GM21825 (cell line): ENCODE results near the gene LGSN.
"Not testable (repeated sequence)": the region's sequence is repeated elsewhere in the genome, so short reads cannot be mapped to it uniquely, and the experiment has no call there.

ENCODE experiments used
- ATAC-seq: cut with Tn5 transposase; IDR thresholded peaks from one replicate; pipeline ENCODE4 v1.9.1; 2021; ENCODE audit warnings: mild to moderate bottlenecking, moderate library complexity; ENCODE audit not compliant: unreplicated experiment

Gene LGSN

DNA sequence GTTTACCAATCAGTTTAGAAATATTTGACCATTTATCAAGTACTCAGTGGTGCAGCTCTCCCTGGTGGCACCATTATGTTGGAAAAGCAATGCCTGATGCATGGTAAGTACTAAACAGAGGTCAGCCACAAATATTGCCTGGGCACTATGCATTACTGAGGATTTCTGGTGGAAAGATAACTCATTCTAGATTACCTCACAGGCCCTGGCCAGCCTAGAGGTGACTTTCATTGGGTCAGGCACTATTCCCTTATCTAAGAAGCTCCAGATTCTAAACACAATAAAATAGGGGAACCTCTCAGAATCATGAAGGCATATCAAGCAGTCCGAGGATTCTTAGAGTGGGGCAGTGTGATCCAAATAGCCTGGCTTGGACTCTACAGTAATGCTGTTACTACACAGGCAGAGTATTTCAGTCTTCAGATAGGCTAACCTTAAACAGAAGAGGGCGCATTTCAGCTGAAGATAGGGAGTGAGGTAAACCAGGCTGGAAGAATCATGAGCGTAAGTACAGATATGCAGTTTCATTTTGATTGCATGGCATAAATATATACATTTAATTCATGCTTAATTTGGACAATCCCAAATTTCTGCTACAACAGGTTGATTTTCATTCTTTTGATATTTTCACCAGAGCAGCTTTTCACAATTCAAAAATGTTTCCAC lies 12.1 kb downstream of the LGSN start:
- peak; percentile 73 for ATAC-seq

DNA sequence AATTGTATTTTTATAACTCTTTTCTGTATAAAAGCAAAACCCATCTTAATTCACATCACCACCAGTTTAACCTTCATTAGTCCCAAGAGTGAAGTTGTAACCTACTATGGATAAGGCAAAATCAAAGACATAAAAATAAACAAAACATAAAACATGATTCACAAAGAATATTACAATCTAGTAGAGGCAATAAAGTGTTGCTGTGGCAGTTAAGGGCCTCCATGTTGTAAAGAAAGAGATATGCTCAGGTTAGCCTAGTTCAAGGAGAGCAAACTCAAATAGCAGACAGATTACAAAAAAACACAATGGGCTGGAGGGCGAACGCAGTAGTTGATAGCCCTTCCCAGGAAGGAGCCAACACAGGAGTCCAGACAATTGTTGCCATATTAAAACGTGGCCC lies 13.4 kb downstream of the LGSN start:
- ATAC-seq, result no peak

DNA sequence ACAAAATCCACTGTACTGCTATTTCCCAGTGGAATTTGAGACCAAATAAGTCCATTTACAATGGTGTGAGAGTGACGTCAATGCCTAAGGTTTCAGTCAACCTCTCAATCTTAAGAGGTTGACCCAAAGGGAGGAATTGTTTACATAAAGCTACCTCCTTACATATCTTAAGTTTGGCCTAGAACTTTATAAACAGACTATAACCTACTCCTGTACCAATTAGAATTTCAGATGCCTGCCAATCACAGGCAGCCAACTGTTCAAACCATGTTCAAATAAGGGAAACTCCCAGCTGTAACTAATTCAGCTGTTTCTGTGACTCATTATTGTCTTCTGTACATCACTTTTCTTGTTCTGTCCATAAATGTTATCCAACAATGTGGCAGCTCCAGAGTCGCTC lies 14.5 kb downstream of the LGSN start:
- ATAC-seq, result no peak

DNA sequence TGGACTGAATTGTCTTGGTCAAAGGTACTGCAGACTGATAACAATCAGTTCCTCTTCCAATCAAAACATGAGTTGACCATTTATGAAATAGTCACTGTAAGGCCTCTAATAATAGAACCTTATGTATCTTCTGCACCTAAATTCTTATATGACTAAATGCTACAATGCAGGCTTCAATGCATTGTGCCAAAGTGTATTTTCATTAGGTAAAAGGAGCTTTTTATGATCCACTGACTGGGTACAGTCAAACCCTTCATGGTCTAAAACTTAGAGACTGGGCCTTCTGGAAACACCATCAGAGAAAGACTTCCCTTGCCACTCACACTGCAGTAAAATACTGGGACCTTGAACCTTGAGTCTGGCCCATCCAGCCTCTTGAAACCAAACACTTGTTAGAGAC lies 16.3 kb downstream of the LGSN start:
- ATAC-seq, result no peak

DNA sequence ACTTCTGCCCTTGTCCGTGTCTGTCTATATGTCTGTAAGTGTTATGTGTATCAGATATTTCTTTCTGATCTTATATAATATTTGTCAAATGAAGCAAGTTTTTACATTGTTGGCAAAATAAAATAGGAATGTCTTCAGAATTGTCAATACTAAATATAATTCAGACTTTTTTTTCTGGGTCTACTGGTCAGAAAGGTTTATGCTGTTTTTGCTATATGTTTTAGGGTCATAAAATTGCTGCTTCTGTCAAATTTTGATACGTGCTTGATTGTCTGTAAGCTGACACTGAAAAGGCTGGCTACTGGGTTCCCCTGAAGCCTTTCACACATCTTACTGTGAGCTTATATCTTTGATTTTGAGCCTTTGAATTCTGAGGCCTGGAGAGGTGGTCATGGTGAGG lies 20.1 kb downstream of the LGSN start:
- ATAC-seq, result no peak

DNA sequence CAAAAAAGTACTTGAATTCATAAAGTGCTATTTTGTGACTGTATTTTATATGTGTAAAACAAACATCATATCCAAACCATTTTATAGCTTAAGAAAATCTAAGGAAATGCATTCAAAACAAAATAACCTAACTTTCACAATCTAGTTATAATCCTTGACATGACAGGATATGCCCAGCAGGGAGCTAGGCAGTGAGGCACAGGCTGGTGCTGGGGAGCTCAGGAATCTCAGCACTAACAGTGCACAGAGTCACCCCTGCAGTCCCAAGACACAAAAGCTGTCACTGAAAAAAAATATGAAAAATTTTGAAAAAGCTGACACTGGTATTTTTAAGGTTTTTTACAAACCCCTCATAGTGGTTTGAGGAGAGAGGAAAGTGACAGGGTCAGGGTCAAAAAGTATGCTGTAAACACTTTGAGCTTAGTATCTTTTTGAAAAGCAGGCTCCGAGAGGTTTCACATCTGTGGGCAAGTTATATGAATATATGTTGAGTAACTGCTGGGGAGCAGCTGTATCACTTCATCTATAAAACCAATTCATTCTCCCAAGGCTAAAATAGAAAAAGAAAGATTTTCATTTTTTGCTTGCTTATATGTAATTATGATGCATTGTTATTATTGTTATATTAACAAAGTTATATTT lies 24.1 kb downstream of the LGSN start:
- no peak for ATAC-seq

DNA sequence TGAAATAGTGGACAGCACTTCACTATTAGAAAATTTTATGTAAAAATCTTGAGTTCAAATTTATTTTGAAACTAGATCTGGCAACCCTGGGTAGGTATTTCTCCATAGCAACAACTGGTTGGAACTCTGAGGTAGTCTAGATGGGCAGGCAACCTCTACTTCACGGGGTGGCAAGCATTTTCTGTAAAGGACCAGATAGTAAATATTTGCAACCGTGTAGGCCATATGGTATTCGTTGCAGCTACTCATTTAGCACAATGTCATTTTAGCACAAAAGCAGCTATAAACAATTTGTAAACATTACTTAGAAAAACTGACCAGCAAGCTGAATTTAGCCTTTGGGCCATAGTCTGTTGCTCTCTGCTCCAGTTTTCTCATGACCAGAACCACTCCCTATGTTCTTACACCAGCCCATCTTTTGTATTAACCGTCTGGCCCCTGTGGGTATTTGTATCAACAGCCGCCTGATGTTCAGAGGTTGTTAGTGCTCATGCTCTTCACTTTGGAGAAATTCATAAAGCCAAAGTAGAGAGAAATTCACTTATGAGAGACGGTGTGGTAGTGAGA lies 29.2 kb downstream of the LGSN start:
- no peak for ATAC-seq

DNA sequence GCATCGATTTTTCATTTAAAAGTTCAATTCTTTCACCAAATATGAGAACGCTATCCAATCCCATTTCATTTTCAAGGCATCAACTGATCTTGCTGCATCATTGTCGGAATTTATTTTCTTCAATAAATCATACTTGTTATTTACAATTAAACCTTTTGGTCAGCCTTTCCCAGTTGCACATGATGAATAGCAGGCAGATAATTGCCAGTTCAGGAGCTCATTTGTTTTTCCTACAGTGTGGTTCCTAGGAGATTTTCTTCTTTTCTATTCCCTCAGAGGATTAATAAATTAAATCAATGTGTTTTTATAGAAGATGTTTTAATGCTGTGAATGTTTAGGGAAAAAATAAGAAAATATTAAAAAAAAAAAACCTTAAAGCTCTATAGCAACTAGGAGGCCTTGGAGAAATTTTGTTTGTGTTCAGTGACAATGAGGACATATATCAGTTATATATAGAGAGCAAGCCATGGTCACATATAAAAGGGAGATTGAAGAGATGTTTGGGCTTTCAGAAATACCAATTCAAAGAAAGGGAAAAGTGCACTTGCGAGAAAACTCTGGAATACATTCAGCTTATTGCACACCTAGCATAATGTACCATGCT lies 30.4 kb downstream of the LGSN start:
- no peak for ATAC-seq

DNA sequence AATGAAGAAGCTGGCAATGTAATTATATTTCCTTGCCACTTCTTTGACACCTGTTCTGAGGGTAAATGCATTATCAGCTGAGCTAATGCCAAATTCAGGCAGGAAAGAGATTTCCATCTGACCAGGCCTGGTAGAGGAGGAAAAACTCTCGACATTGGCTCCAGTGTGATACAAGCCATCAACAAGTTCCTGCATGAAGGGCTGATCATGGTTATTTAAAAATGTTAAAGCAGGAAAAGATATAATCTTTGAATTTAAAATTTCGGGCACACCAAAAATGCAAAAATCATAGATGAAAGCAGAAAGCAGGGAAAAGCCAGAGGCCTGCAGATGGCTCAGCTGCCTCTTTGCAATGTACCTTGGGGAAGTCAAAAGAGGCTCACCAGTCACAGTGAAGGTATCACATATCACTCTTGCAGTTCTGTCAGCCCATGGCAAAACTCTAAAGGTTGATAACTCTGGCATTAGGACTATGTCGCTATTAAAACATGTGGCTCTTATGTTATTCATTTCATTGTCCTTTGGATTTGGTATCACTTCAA lies 39.1 kb downstream of the LGSN start:
- no peak for ATAC-seq

DNA sequence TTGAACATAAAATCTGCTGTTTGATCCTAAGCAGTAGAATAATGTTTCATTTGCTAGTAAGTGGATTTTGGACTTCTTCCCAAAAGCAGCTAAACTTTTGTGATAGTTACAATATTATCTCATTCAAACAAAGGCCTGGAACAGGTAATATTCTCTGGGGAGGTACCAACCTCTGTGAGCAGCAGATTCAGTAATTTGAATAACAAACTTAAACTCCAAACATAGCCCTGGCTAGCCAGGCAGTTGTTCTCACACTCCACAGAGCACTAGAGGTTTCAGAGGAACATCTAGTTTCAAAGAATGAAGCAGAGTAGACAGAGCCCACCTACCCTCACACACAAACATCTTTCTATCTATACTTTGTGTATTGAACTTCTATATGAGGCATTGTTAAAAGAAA lies 40.9 kb downstream of the LGSN start:
- ATAC-seq, result no peak

DNA sequence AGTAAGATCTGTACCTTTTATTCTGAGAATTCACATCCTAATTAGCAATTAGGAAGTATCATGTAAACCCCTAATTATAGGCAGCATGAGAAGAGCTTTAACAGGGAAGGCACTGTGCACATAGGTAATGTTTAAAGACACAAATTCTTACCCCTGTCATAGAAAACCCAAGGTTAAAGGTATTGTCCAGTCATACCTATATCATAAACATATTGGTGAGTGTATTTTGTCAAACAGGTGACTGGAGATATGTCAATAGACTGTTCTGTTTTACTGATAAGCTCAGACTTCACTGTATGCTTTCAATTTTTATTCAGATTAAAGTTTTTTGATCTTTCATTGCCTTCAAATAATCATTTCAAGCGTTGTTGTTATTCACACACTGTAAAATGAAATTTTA lies 43.8 kb downstream of the LGSN start:
- ATAC-seq, result no peak

DNA sequence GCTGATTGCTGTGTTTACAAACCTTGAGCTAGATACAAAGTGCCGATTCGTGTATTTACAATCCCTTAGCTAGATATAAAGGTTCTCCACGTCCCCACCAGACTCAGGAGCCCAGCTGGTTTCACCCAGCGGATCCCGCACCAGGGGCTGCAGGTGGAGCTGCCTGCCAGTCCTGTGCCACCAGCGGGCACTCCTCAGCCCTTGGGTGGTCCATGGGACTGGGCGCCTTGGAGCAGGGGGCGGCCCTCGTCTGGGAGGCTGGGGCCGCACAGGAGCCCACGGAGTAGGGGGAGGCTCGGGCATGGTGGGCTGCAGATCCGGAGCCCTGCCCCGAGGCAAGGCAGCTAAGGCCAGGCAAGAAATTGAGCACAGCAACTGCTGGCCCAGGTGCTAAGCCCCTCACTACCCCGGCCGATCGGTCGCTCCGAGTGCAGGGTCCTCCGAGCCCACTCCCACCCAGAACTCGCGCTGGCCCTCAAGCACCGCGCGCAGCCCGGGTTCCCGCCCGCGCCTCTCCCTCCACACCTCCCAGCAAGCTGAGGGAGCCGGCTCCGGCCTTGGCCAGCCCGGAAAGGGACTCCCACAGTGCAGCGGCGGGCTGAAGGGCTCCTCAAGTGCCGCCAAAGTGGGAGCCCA lies 44.9 kb downstream of the LGSN start:
- ATAC-seq, result not testable (repeated sequence)

DNA sequence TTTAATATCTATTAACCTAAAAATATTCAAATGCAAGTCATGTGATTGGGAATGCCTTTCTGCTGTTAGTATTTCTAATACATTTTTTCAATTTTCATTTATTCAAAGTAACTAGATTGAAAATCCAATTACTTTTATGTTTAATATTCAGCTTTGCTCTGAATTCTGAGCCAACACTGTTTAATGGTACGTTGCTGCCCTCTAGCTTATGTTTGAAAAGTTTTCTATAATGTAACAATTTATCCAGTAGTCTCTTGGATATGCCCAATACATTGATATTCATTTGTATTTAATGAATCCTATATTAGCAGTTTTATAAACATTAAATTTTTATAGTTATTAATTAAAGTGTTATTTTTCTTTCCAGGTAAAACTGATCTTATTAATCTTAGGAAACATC lies 47.4 kb downstream of the LGSN start:
- ATAC-seq, result no peak

DNA sequence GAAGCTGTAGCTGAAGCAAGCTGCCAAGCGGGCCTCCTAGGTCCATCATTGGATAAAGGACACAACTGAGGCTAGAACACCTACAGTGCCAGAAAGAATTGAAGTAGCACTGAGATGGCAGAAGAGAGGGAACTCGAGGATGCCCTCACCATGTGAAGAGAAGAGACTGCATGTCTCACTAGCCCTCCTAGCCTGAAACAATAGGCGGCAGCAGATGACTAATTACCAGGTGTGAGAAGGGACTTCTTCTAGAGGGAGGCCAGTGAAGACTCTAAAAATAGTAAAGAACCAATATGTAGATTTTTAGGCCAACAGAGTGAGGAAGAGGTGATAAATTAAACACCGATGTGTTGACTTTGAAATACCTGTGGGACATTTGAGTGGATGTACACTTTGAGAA lies 50.3 kb downstream of the LGSN start:
- peak; percentile 54 for ATAC-seq

DNA sequence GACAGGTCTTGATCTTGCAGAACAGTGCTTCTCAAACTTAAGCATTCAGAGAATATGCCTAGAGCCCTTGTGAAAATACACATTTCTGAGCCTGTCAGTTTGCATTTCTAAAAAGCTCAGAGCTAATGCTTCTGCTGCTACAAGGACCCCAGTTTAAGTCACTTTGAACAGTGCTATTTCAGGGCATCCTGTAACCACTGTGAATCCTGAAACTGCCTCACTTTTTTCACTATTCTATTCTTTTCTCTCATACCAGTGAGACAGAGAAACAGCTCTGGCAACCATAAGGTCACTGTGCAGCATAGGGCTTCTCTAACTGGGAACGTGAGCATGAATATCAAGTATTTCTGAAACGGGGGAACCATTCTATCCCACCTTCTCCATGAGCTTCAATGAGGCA lies 51.2 kb downstream of the LGSN start:
- no peak for ATAC-seq

DNA sequence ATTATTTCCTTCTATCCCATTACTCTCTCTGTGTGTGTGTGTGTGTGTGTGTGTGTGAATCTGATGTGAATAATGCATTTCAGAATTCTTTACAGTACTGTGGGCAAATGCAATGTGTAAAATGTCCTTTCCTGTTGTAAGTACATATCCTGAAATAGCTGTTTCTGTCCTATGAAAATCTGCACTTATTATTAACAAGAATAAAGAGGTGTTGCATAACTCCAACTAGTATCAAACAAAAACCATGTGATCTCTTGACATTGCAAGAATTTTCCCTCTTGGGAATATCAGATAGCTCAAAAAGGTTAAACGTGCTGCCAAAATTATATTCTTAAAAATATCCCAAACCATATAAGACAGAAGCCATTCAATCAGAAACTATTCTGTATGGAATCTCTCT lies 52.0 kb downstream of the LGSN start:
- no peak for ATAC-seq

DNA sequence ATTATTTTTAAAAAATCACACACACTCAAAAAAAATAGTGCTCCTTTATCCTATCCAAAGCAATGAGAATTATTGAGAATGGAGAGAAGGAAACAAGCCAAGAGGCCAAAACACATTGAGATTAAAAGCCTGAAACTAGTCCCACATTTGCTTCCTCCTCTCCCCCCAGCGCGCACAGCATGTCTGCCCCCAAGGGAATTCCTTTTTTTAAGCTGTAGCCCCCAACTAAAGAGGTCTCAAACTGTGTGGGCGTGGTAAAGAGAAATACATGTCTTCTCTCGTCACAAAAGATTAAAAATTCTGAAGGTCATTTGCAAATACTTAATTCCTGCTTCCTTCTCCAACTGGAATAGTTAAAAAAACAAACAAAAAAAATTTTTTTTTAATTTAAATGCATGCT lies 52.7 kb downstream of the LGSN start:
- ATAC-seq, result no peak

DNA sequence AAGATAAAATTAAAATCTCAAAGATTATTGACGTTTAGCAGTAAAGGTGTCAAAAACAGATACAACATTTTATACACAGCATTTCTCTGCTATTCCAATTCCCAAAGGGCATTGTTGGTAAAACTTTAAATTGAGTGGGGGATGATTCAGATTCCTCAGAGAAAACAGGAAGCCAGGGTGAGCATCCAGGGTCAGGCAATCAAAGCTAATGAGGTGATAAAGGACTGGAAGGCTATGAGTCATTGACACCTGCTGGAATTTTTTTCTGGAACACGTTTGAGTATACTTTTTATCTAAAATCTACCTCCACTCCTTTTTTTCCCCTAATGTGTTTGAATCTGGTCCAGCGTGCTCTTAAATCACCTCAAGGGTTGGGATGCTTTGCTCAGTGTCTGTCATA lies 56.3 kb downstream of the LGSN start:
- no peak for ATAC-seq

DNA sequence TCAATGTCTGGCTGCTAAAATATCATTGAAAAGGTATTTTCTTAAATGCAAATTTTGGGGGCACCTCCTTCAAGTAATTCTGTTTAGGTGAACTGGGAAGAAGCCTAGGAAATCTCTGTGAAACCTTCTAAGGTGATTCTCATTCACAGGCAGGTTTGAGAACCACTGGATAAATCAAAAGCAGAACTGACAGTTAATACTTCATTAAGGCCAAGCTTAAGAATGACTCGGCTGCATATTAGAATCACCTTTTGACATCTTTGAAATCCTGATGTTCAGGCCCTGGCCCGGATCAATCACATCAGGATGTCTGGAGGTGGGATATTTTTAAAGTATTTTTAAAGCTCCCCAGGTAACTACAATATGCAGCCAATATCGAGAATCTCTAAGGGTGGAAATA lies 58.0 kb downstream of the LGSN start:
- ATAC-seq, result no peak

DNA sequence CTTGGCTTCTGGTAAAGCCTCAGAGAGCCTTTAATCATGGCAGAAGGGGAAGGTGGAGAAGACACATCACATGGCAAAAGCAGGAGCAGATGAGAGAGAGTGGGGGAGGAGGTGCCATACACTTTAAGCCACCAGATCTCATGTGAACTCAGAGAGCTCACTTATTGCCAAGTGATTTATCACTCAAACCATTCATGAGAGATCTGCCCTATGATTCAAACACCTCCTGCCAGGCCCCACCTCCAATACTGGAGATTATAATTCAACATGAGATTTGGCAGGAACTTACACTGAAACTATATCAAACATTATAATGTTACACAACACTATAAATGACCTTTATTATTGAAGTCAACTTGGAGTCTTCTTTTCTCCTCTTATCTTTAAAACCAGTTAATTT lies 60.6 kb downstream of the LGSN start:
- ATAC-seq, result no peak

DNA sequence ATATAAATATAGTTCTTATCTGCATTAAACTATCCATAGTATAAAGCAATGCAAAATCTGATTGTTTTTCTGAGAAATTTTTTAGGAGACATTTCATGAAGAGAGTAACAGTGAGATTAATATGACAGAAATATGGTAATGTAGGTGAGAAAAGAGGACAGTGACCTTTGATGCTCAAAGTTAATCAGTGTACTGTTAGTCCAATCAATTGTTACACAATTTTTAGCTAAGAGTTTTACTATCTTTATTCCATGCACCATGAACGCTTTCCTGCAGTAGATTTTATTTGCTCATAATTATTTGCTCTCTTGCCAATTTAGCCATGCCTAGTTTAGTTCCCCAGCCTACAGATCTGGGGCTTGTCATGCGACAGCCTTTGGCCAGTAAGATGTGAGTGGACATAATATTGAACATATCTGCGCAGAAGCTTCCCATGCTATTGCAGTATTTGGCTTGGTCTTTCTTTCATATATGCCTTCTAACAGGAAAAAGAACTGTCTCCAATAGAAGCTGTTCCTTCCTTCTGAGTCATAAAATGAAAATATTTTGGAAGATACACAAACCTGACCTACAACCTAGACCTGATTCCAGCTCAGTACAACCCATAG lies 69.8 kb downstream of the LGSN start:
- no peak for ATAC-seq
